ENCODE data around the gene FEN1.

DNA sequence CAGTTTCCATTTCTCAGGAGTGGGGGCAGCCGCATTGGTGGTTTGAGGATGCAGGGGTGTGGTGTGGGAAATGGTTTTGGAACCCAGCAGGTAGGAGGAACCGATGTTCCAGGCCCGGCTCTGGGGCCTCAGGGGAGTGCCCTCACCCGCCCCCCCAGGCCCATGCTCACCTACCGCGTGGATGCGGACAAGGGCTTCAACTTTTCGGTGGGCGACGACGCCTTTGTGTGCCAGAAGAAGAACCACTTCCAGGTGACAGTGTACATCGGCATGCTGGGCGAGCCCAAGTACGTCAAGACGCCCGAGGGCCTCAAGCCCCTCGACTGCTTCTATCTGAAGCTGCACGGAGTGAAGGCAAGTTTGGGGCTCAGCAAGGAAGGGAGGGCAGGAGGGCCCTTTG is 18.9 kb upstream of the FEN1 start:
- TF ChIP-seq, protein P1, sequence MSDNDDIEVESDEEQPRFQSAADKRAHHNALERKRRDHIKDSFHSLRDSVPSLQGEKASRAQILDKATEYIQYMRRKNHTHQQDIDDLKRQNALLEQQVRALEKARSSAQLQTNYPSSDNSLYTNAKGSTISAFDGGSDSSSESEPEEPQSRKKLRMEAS (IDR thresholded peaks at IDR 0.05), result no peak
- TF ChIP-seq TBP (IDR thresholded peaks at IDR 0.05; ENCODE audit: low read depth, low read length) (no peak), ZNF274 (IDR thresholded peaks at IDR 0.05; ENCODE audit: borderline replicate concordance, extremely low read depth, low read length) (no peak), RFX5 (IDR thresholded peaks at IDR 0.05; ENCODE audit: borderline replicate concordance, low read depth, low read length) (no peak), SAP30 (IDR thresholded peaks at IDR 0.05; ENCODE audit: insufficient read depth, insufficient replicate concordance, low read length) (no peak), POLR2A (IDR thresholded peaks at IDR 0.05; ENCODE audit: control extremely low read depth in 1 of 2, low read depth in 2 of 2, low read length in 2 of 2) (no peak), SIRT6 (IDR thresholded peaks at IDR 0.05; ENCODE audit: low read length) (no peak), BRCA1 (IDR thresholded peaks at IDR 0.05; ENCODE audit: low read depth, low read length) (no peak), GABPA (IDR thresholded peaks at IDR 0.05; ENCODE audit: borderline replicate concordance, insufficient read depth, low read length) (no peak), HDAC2 (IDR thresholded peaks at IDR 0.05; ENCODE audit: borderline replicate concordance in 1 of 2, low read depth in 2 of 2, low read length in 2 of 2) (no peak)
- TF ChIP-seq, protein P2, sequence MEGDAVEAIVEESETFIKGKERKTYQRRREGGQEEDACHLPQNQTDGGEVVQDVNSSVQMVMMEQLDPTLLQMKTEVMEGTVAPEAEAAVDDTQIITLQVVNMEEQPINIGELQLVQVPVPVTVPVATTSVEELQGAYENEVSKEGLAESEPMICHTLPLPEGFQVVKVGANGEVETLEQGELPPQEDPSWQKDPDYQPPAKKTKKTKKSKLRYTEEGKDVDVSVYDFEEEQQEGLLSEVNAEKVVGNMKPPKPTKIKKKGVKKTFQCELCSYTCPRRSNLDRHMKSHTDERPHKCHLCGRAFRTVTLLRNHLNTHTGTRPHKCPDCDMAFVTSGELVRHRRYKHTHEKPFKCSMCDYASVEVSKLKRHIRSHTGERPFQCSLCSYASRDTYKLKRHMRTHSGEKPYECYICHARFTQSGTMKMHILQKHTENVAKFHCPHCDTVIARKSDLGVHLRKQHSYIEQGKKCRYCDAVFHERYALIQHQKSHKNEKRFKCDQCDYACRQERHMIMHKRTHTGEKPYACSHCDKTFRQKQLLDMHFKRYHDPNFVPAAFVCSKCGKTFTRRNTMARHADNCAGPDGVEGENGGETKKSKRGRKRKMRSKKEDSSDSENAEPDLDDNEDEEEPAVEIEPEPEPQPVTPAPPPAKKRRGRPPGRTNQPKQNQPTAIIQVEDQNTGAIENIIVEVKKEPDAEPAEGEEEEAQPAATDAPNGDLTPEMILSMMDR (IDR thresholded peaks at IDR 0.05; ENCODE audit: control extremely low read depth in 1 of 3, insufficient read depth in 1 of 3, low read depth in 1 of 3, low read length in 3 of 3), result no peak
- TF ChIP-seq, protein P3, sequence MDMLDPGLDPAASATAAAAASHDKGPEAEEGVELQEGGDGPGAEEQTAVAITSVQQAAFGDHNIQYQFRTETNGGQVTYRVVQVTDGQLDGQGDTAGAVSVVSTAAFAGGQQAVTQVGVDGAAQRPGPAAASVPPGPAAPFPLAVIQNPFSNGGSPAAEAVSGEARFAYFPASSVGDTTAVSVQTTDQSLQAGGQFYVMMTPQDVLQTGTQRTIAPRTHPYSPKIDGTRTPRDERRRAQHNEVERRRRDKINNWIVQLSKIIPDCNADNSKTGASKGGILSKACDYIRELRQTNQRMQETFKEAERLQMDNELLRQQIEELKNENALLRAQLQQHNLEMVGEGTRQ (IDR thresholded peaks at IDR 0.05; ENCODE audit: low read length), result no peak
